ENCODE measurements around the gene AGTPBP1. TPM values are rescaled to one million over a fixed set of nuclear protein-coding genes. Genes with fewer than 3 reads are reported as not detected.

Gene AGTPBP1
- total and polyA plus RNA-seq, 2 donors from 2014 or later = 4.1 to 25.8 TPM

DNA sequence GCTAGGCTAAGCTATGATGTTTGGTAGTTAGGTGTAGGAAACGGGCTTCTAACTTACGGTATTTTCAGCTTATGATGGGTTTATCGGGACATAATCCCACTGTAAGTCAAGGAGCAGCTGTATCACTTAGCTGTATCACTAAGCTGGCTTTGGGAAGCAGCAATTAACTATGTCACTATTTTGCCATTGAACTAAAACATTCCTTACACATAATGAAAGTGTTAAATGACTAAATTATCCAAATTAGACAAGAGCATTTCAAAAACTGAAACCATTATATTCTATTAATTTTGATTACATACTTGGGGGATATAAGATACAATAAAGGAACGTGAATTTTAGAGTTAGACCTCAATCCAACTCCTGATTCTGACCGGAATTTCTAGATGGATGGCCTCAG lies 188.3 kb downstream of the AGTPBP1 start:
- H3K27ac ChIP-seq (ENCODE audit: low read depth in 2 of 2, low read length in 2 of 2) = no peak overlapping the region
- intact Hi-C loops (cut with DNase I) = no loop called here
- H3K9ac ChIP-seq (ENCODE audit: low read length in 3 of 3) = no peak overlapping the region
- H3K27me3 ChIP-seq (ENCODE audit: control insufficient read depth, insufficient read depth, low read length) = no peaks in the 10 kb centered on the region
- no peak for DNase-seq
- H3K9me3 ChIP-seq (ENCODE audit: control insufficient read depth in 2 of 3, insufficient read depth in 1 of 3, low read length in 3 of 3) = no peaks in the 10 kb centered on the region
- H3K4me1 ChIP-seq (ENCODE audit: control insufficient read depth in 2 of 3, insufficient read depth in 2 of 3, low read depth in 1 of 3, low read length in 3 of 3) = no peaks in the 10 kb centered on the region
- H3K4me3 ChIP-seq (ENCODE audit: low read length in 3 of 3) = no peak overlapping the region
- TF ChIP-seq CTCF (IDR thresholded peaks at IDR 0.05; ENCODE audit: borderline replicate concordance, extremely low read depth, insufficient read depth) = no peak
- H3K36me3 ChIP-seq (ENCODE audit: control insufficient read depth in 2 of 3, insufficient read depth in 3 of 3, low read length in 3 of 3) = no peaks in the 10 kb centered on the region
- FAIRE-seq = no peak

DNA sequence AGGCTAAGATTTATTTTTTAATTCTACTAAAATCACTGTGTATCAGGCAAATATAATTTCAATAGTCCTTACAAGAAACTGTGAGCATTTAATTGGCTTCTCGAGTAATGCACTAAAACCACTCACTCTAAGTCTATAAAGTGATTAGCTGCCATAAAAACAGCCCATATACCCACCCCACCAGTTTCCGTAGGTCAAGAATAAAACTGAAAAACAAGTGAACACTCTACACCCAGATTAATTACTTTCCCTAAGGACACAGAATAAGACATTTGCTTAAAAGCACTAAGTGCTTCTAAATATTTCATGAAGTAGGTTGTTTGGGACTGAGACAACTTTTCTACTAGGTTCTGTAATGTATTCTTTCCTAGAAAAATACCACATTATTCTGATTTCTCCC lies 194.2 kb downstream of the AGTPBP1 start:
- no peak overlapping the region for H3K27ac ChIP-seq (ENCODE audit: low read depth in 2 of 2, low read length in 2 of 2)
- no peaks in the 10 kb centered on the region for H3K4me1 ChIP-seq (ENCODE audit: control insufficient read depth in 2 of 3, insufficient read depth in 2 of 3, low read depth in 1 of 3, low read length in 3 of 3)
- no peak for TF ChIP-seq CTCF (IDR thresholded peaks at IDR 0.05; ENCODE audit: borderline replicate concordance, extremely low read depth, insufficient read depth)
- no peaks in the 10 kb centered on the region for H3K9me3 ChIP-seq (ENCODE audit: control insufficient read depth in 2 of 3, insufficient read depth in 1 of 3, low read length in 3 of 3)
- intact Hi-C loops (cut with DNase I) = no loop called here
- no peak overlapping the region for H3K9ac ChIP-seq (ENCODE audit: low read length in 3 of 3)
- DNase-seq (no peak), FAIRE-seq (no peak)
- no peak overlapping the region for H3K4me3 ChIP-seq (ENCODE audit: low read length in 3 of 3)
- H3K27me3 ChIP-seq (ENCODE audit: control insufficient read depth, insufficient read depth, low read length) = no peaks in the 10 kb centered on the region
- no peaks in the 10 kb centered on the region for H3K36me3 ChIP-seq (ENCODE audit: control insufficient read depth in 2 of 3, insufficient read depth in 3 of 3, low read length in 3 of 3)

GRCh38 chr9:85543196-85543595 lies 198.6 kb downstream of the AGTPBP1 start:
- FAIRE-seq = no peak
- no peak for TF ChIP-seq CTCF (IDR thresholded peaks at IDR 0.05; ENCODE audit: borderline replicate concordance, extremely low read depth, insufficient read depth)
- no peak for DNase-seq
- Histone ChIP-seq H3K27ac (ENCODE audit: low read depth in 2 of 2, low read length in 2 of 2) (no peak overlapping the region), H3K9me3 (ENCODE audit: control insufficient read depth in 2 of 3, insufficient read depth in 1 of 3, low read length in 3 of 3) (no peaks in the 10 kb centered on the region), H3K36me3 (ENCODE audit: control insufficient read depth in 2 of 3, insufficient read depth in 3 of 3, low read length in 3 of 3) (no peaks in the 10 kb centered on the region), H3K4me3 (ENCODE audit: low read length in 3 of 3) (no peak overlapping the region), H3K9ac (ENCODE audit: low read length in 3 of 3) (no peak overlapping the region), H3K27me3 (ENCODE audit: control insufficient read depth, insufficient read depth, low read length) (no peaks in the 10 kb centered on the region), H3K4me1 (ENCODE audit: control insufficient read depth in 2 of 3, insufficient read depth in 2 of 3, low read depth in 1 of 3, low read length in 3 of 3) (no peaks in the 10 kb centered on the region)
- intact Hi-C loops (cut with DNase I) = no loop called here

GRCh38 chr9:85541876-85542275 lies 199.9 kb downstream of the AGTPBP1 start:
- no peak overlapping the region for H3K27ac ChIP-seq (ENCODE audit: low read depth in 2 of 2, low read length in 2 of 2)
- no peak for FAIRE-seq
- no peak overlapping the region for H3K9ac ChIP-seq (ENCODE audit: low read length in 3 of 3)
- H3K9me3 ChIP-seq (ENCODE audit: control insufficient read depth in 2 of 3, insufficient read depth in 1 of 3, low read length in 3 of 3) = no peaks in the 10 kb centered on the region
- no peaks in the 10 kb centered on the region for H3K27me3 ChIP-seq (ENCODE audit: control insufficient read depth, insufficient read depth, low read length)
- H3K4me3 ChIP-seq (ENCODE audit: low read length in 3 of 3) = no peak overlapping the region
- DNase-seq = no peak
- intact Hi-C loops (cut with DNase I) = no loop called here
- H3K36me3 ChIP-seq (ENCODE audit: control insufficient read depth in 2 of 3, insufficient read depth in 3 of 3, low read length in 3 of 3) = no peaks in the 10 kb centered on the region
- no peak for TF ChIP-seq CTCF (IDR thresholded peaks at IDR 0.05; ENCODE audit: borderline replicate concordance, extremely low read depth, insufficient read depth)
- no peaks in the 10 kb centered on the region for H3K4me1 ChIP-seq (ENCODE audit: control insufficient read depth in 2 of 3, insufficient read depth in 2 of 3, low read depth in 1 of 3, low read length in 3 of 3)
